ENCODE measurements around the gene GABRB1.

GABRB1 gene

DNA sequence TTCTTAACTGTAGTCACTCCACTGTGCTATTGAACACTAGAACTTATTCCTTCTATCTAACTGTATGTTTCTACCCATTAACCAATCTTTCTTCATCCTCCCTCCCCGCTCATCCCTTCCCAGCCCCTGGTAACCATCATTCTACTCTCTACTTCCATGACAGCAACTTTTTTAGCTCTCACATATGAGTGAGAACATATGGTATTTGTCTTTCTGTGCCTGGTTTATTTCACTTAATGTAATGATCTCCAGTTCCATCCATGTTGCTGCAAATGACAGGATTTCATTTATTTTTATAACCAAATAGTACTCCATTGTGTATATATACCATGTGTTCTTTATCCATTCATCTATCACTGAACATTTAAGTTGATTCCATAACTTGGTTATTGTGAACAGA is 186.5 kb downstream of the GABRB1 start:
- Histone ChIP-seq H3K4me3 (ENCODE audit: low read depth in 1 of 5, low read length in 5 of 5) (no peak overlapping the region), H3K36me3 (ENCODE audit: control insufficient read depth in 5 of 5, insufficient read depth in 5 of 5, low read length in 5 of 5) (no peaks in the 10 kb centered on the region), H3K9me3 (ENCODE audit: control insufficient read depth in 5 of 5, low read length in 5 of 5) (no peaks in the 10 kb centered on the region), H3K27me3 (ENCODE audit: control insufficient read depth in 5 of 5, insufficient read depth in 4 of 5, low read length in 5 of 5) (no peaks in the 10 kb centered on the region), H3K27ac (ENCODE audit: low read depth, low read length) (no peak overlapping the region), H3K4me1 (ENCODE audit: control insufficient read depth in 5 of 5, insufficient read depth in 5 of 5, low read length in 5 of 5) (no peaks in the 10 kb centered on the region), H3K9ac (ENCODE audit: low read length in 5 of 5) (no peak overlapping the region)

DNA sequence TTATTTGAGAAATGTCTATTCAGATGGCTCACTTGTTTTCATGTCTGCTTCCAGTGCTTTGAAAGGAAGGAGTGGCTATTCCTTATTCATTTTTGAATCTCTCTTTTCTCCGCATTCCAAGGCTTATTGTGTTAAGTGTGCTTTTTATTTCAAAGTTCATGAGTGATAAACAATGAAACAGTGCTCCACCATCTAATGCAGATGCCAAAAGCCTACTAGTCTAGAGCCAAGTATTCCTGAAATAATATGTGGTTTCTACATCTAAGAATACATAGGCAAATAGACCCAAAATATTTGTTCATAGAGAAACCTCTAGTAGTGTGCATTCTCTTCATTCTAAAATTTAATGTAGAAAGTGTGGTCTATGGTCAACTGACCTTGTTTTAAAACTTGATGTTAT is 187.3 kb downstream of the GABRB1 start:
- H3K4me1 ChIP-seq (ENCODE audit: control insufficient read depth in 5 of 5, insufficient read depth in 5 of 5, low read length in 5 of 5): no peaks in the 10 kb centered on the region
- no peak overlapping the region for H3K27ac ChIP-seq (ENCODE audit: low read depth, low read length)
- H3K36me3 ChIP-seq (ENCODE audit: control insufficient read depth in 5 of 5, insufficient read depth in 5 of 5, low read length in 5 of 5): no peaks in the 10 kb centered on the region
- H3K4me3 ChIP-seq (ENCODE audit: low read depth in 1 of 5, low read length in 5 of 5): no peak overlapping the region
- no peak overlapping the region for H3K9ac ChIP-seq (ENCODE audit: low read length in 5 of 5)
- no peaks in the 10 kb centered on the region for H3K9me3 ChIP-seq (ENCODE audit: control insufficient read depth in 5 of 5, low read length in 5 of 5)
- H3K27me3 ChIP-seq (ENCODE audit: control insufficient read depth in 5 of 5, insufficient read depth in 4 of 5, low read length in 5 of 5): no peaks in the 10 kb centered on the region

DNA sequence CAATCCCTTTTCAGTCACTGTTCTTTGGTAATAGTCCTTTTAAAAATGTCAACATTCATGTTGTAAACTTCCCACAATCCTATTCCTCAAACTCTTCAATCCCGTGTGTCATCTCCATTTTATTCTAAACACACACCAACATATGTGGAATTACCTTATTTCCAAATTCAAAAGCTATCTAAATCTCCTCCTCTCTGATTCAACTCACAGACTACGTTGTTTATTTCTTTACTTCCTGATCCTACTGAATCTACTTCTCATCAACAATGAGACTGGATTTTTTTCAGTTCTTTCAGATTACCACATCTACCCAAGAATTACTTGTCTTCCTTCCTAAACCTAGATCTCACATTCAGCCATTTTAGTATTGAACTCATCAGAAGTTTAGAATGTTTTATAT is 188.2 kb downstream of the GABRB1 start:
- Histone ChIP-seq H3K4me3 (ENCODE audit: low read depth in 1 of 5, low read length in 5 of 5) (no peak overlapping the region), H3K9ac (ENCODE audit: low read length in 5 of 5) (no peak overlapping the region), H3K4me1 (ENCODE audit: control insufficient read depth in 5 of 5, insufficient read depth in 5 of 5, low read length in 5 of 5) (no peaks in the 10 kb centered on the region), H3K27ac (ENCODE audit: low read depth, low read length) (no peak overlapping the region), H3K9me3 (ENCODE audit: control insufficient read depth in 5 of 5, low read length in 5 of 5) (no peaks in the 10 kb centered on the region), H3K27me3 (ENCODE audit: control insufficient read depth in 5 of 5, insufficient read depth in 4 of 5, low read length in 5 of 5) (no peaks in the 10 kb centered on the region), H3K36me3 (ENCODE audit: control insufficient read depth in 5 of 5, insufficient read depth in 5 of 5, low read length in 5 of 5) (no peaks in the 10 kb centered on the region)

DNA sequence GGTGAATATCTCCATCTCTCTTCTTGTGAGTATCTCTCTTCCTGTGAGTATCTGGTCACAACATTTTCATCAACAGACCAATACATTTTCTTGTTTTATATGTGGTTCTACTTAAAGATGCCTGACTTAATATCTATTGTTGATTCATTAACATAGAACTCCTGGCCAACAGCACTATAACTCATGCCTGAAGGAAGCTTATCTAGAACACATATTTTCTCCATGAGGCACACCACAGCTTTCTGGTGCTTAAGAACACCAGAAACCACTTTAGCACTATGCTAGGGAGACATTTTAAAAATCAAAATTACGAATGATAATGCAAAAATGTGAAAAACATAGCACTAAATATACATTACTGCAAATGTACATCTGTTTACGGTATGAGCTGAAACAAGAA is 190.4 kb downstream of the GABRB1 start:
- Histone ChIP-seq H3K4me1 (ENCODE audit: control insufficient read depth in 5 of 5, insufficient read depth in 5 of 5, low read length in 5 of 5) (no peaks in the 10 kb centered on the region), H3K4me3 (ENCODE audit: low read depth in 1 of 5, low read length in 5 of 5) (no peak overlapping the region), H3K9me3 (ENCODE audit: control insufficient read depth in 5 of 5, low read length in 5 of 5) (no peaks in the 10 kb centered on the region), H3K9ac (ENCODE audit: low read length in 5 of 5) (no peak overlapping the region), H3K36me3 (ENCODE audit: control insufficient read depth in 5 of 5, insufficient read depth in 5 of 5, low read length in 5 of 5) (no peaks in the 10 kb centered on the region), H3K27ac (ENCODE audit: low read depth, low read length) (no peak overlapping the region), H3K27me3 (ENCODE audit: control insufficient read depth in 5 of 5, insufficient read depth in 4 of 5, low read length in 5 of 5) (no peaks in the 10 kb centered on the region)

DNA sequence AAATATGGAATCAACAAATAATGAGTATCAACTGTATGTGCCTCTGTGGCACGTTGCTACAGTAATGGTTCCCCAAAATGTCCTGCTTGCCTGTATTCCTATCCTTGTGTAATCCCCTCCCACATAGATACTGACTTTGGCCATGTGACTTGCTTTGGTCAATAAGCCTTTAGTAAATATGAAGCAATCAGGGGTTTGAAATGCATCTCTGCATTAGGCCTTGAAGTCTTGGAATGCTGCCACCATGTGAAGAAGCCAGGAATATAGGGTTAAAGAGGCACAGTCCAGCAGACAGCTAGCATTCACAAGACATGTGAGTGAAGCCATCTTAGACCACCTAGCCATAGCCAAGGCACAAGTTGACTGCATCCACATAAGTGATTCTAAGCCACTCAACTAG is 190.9 kb downstream of the GABRB1 start:
- H3K9ac ChIP-seq (ENCODE audit: low read length in 5 of 5): no peak overlapping the region
- no peaks in the 10 kb centered on the region for H3K9me3 ChIP-seq (ENCODE audit: control insufficient read depth in 5 of 5, low read length in 5 of 5)
- no peak overlapping the region for H3K4me3 ChIP-seq (ENCODE audit: low read depth in 1 of 5, low read length in 5 of 5)
- H3K4me1 ChIP-seq (ENCODE audit: control insufficient read depth in 5 of 5, insufficient read depth in 5 of 5, low read length in 5 of 5): no peaks in the 10 kb centered on the region
- H3K36me3 ChIP-seq (ENCODE audit: control insufficient read depth in 5 of 5, insufficient read depth in 5 of 5, low read length in 5 of 5): no peaks in the 10 kb centered on the region
- no peaks in the 10 kb centered on the region for H3K27me3 ChIP-seq (ENCODE audit: control insufficient read depth in 5 of 5, insufficient read depth in 4 of 5, low read length in 5 of 5)
- H3K27ac ChIP-seq (ENCODE audit: low read depth, low read length): no peak overlapping the region

DNA sequence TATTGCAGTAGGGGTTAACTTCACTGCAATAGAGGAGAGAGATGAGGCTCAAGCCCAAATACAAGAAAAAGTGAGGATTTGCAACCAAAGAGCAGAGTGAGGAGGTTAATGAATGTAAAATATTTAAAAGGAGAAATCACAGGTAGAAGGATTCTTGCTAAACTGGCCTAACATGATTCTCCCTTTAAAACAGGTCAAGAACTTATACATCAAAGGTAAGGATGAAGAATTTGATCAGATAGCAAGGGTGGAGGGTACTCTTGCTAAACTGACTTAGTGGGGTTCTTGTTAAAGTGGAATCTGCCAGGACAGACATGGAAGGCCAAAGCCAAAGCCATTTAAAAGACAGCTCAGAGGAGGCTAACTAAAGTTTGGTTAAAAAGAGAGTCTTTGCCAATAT is 193.0 kb downstream of the GABRB1 start:
- H3K9ac ChIP-seq (ENCODE audit: low read length in 5 of 5): no peak overlapping the region
- H3K4me1 ChIP-seq (ENCODE audit: control insufficient read depth in 5 of 5, insufficient read depth in 5 of 5, low read length in 5 of 5): no peaks in the 10 kb centered on the region
- no peak overlapping the region for H3K27ac ChIP-seq (ENCODE audit: low read depth, low read length)
- H3K4me3 ChIP-seq (ENCODE audit: low read depth in 1 of 5, low read length in 5 of 5): no peak overlapping the region
- no peaks in the 10 kb centered on the region for H3K9me3 ChIP-seq (ENCODE audit: control insufficient read depth in 5 of 5, low read length in 5 of 5)
- no peaks in the 10 kb centered on the region for H3K27me3 ChIP-seq (ENCODE audit: control insufficient read depth in 5 of 5, insufficient read depth in 4 of 5, low read length in 5 of 5)
- no peaks in the 10 kb centered on the region for H3K36me3 ChIP-seq (ENCODE audit: control insufficient read depth in 5 of 5, insufficient read depth in 5 of 5, low read length in 5 of 5)

DNA sequence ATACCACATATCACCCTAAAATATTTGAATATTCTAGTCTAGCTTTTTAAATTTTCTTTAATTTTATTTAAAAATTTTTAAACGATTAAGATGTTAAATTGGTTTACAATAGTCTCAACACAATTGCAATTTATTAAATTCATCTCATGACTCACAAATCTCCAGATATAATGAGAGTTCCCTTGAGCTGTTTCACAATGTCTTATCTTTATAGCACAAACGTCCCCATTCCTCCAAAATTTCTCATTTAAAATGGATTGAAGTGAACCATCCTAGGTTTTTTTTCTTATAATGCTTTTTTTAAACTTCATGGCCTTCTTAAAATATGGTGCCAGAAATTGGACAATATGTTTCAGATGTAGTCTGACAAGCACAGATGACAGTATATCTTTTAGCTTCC is 204.4 kb downstream of the GABRB1 start:
- Histone ChIP-seq H3K9ac (ENCODE audit: low read length in 5 of 5) (no peak overlapping the region), H3K27ac (ENCODE audit: low read depth, low read length) (no peak overlapping the region), H3K9me3 (ENCODE audit: control insufficient read depth in 5 of 5, low read length in 5 of 5) (no peaks in the 10 kb centered on the region), H3K27me3 (ENCODE audit: control insufficient read depth in 5 of 5, insufficient read depth in 4 of 5, low read length in 5 of 5) (no peaks in the 10 kb centered on the region), H3K4me1 (ENCODE audit: control insufficient read depth in 5 of 5, insufficient read depth in 5 of 5, low read length in 5 of 5) (no peaks in the 10 kb centered on the region), H3K36me3 (ENCODE audit: control insufficient read depth in 5 of 5, insufficient read depth in 5 of 5, low read length in 5 of 5) (no peaks in the 10 kb centered on the region), H3K4me3 (ENCODE audit: low read depth in 1 of 5, low read length in 5 of 5) (no peak overlapping the region)

DNA sequence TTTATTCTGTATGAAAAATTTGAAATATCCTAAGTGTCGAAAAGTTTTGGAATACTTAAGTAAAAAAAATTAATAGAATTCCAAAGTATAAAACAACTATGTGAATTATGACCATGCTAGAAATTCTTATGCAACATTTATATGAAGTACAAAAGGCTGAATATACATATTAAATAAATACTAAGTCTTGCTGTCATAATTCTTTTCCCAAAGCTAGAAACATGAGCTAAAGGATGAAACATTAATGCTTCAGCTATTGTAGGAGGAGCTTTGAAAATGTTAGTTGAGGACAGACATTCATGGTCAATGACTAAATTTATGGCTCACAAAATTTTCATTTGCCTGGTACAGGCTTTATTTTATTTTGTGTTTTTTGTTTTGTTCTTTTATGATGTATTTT is 207.3 kb downstream of the GABRB1 start:
- Histone ChIP-seq H3K9me3 (ENCODE audit: control insufficient read depth in 5 of 5, low read length in 5 of 5) (no peaks in the 10 kb centered on the region), H3K9ac (ENCODE audit: low read length in 5 of 5) (no peak overlapping the region), H3K4me1 (ENCODE audit: control insufficient read depth in 5 of 5, insufficient read depth in 5 of 5, low read length in 5 of 5) (no peaks in the 10 kb centered on the region), H3K4me3 (ENCODE audit: low read depth in 1 of 5, low read length in 5 of 5) (no peak overlapping the region), H3K36me3 (ENCODE audit: control insufficient read depth in 5 of 5, insufficient read depth in 5 of 5, low read length in 5 of 5) (no peaks in the 10 kb centered on the region), H3K27me3 (ENCODE audit: control insufficient read depth in 5 of 5, insufficient read depth in 4 of 5, low read length in 5 of 5) (no peaks in the 10 kb centered on the region), H3K27ac (ENCODE audit: low read depth, low read length) (no peak overlapping the region)

DNA sequence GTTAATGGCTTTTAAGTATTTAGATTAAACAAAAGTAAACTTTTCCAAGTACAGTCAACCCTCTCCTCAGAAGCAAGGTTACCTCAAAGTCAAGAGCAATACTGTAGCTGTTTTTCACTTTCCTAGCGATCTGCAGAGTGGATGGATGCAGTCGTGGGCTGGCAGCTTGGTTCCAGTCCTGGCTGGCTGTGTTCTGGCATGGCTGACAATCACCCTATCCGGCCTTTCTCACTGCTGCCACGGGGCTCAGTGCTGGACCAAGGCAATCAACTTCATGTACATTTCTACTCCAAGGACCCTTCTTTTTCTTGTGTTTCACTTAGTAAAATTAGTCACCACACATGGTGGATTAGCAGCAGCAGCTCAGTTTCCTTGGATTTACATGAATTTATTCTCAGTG is 208.3 kb downstream of the GABRB1 start:
- H3K4me3 ChIP-seq (ENCODE audit: low read depth in 1 of 5, low read length in 5 of 5): no peak overlapping the region
- H3K9me3 ChIP-seq (ENCODE audit: control insufficient read depth in 5 of 5, low read length in 5 of 5): no peaks in the 10 kb centered on the region
- no peak overlapping the region for H3K9ac ChIP-seq (ENCODE audit: low read length in 5 of 5)
- H3K4me1 ChIP-seq (ENCODE audit: control insufficient read depth in 5 of 5, insufficient read depth in 5 of 5, low read length in 5 of 5): no peaks in the 10 kb centered on the region
- H3K36me3 ChIP-seq (ENCODE audit: control insufficient read depth in 5 of 5, insufficient read depth in 5 of 5, low read length in 5 of 5): no peaks in the 10 kb centered on the region
- no peaks in the 10 kb centered on the region for H3K27me3 ChIP-seq (ENCODE audit: control insufficient read depth in 5 of 5, insufficient read depth in 4 of 5, low read length in 5 of 5)
- H3K27ac ChIP-seq (ENCODE audit: low read depth, low read length): no peak overlapping the region

DNA sequence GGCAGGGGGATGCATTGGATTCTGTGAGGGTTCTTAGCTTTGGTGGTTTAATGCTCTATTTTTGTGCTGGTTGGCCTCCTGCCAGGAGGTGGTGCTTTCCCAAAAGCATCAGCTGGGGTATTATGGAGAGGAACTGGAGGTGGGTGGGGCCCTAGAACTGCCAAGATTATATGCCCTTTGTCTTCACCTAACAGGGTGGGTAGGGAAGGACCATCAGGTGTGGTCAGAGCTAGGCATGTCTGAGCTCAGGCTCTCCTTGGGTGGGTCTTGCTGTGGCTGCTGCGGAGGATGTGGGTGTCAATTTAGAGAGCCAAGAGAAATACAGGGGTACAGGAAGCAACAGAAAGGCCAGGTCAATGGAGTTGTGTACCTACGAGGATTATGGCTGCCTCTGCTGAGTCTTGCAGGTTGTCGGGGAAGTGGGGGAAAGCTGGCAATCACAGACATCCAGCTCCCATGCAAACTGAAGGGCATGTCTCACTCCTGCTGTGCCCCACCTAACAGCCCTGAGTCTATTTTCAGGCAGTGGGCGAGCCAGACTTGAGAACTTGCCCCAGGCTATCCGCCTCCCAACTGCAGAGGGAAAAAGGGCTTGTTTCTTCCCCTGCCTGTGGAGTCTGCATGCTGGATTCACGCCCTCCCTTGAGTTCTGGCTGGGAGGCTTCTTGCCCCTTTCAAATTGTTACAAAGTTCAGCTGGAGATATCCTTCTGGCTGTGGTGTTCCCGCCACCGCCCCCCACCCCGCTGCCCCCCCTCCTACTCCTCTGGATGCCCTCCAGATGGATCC is 220.2 kb downstream of the GABRB1 start:
- no peak overlapping the region for H3K9ac ChIP-seq (ENCODE audit: low read length in 5 of 5)
- no peaks in the 10 kb centered on the region for H3K4me1 ChIP-seq (ENCODE audit: control insufficient read depth in 5 of 5, insufficient read depth in 5 of 5, low read length in 5 of 5)
- no peak overlapping the region for H3K27ac ChIP-seq (ENCODE audit: low read depth, low read length)
- H3K27me3 ChIP-seq (ENCODE audit: control insufficient read depth in 5 of 5, insufficient read depth in 4 of 5, low read length in 5 of 5): no peaks in the 10 kb centered on the region
- H3K36me3 ChIP-seq (ENCODE audit: control insufficient read depth in 5 of 5, insufficient read depth in 5 of 5, low read length in 5 of 5): no peaks in the 10 kb centered on the region
- no peak overlapping the region for H3K4me3 ChIP-seq (ENCODE audit: low read depth in 1 of 5, low read length in 5 of 5)
- H3K9me3 ChIP-seq (ENCODE audit: control insufficient read depth in 5 of 5, low read length in 5 of 5): no peaks in the 10 kb centered on the region

DNA sequence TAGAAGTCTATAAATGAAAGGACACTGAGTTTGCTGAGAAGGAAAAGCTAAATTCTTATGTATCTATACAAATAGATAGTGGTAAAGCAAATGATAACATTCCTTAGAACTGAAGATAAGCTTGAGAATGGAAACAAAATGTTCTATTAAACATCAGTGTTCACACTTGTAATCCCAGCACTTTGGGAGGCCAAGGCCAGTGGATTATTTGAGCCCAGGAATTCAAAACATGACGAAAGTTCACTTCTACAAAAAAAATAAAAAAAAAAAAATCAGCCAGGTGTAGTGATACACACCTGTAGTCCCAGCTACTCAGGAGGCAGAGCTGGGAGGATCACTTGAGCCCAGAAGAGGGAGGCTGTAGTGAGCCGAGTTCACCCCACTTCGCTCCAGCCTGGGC is 232.4 kb downstream of the GABRB1 start:
- H3K4me1 ChIP-seq (ENCODE audit: control insufficient read depth in 5 of 5, insufficient read depth in 5 of 5, low read length in 5 of 5): no peaks in the 10 kb centered on the region
- H3K4me3 ChIP-seq (ENCODE audit: low read depth in 1 of 5, low read length in 5 of 5): no peak overlapping the region
- no peak overlapping the region for H3K27ac ChIP-seq (ENCODE audit: low read depth, low read length)
- H3K27me3 ChIP-seq (ENCODE audit: control insufficient read depth in 5 of 5, insufficient read depth in 4 of 5, low read length in 5 of 5): no peaks in the 10 kb centered on the region
- no peaks in the 10 kb centered on the region for H3K9me3 ChIP-seq (ENCODE audit: control insufficient read depth in 5 of 5, low read length in 5 of 5)
- no peak overlapping the region for H3K9ac ChIP-seq (ENCODE audit: low read length in 5 of 5)
- H3K36me3 ChIP-seq (ENCODE audit: control insufficient read depth in 5 of 5, insufficient read depth in 5 of 5, low read length in 5 of 5): no peaks in the 10 kb centered on the region

Data from subcutaneous abdominal adipose tissue (tissue), 5 donors.